ENCODE measurements around the gene RAB18. TPM values are rescaled to one million over a fixed set of nuclear protein-coding genes. Genes with fewer than 3 reads are reported as not detected.
"Not testable (repeated sequence)": the region's sequence is repeated elsewhere in the genome, so short reads cannot be mapped to it uniquely, and the experiment has no call there.

The RAB18 gene
- total RNA-seq, 4 donors from 2014 or later: 39.9 to 102 (median 66.4) TPM

DNA sequence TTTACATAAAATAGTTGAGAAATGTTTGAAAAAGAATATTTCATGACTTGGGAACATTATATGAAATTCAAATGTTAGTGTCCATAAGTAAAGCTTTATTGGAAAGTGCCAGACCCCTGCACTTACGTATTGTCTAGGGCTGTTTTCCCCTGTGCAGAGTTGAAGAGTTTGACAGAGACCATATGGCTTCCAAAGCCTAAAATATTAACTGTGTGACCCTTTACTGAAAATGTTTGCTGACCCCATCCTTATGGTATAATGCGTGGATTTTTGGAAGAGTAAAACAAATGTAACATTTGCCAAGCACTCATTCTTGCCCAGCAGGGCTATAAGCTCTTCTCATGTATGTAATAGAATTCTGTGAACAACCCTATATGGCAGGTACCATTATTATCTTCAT is 40.1 kb upstream of the RAB18 start:
- no peak overlapping the region for H3K4me3 ChIP-seq (ENCODE audit: low read depth, poor library complexity, severe bottlenecking)
- WGBS, 2 donors: 72 to 73% methylated on average over 2 of the region's 2 CpGs
- TF ChIP-seq POLR2A (IDR thresholded peaks at IDR 0.05): no peak
- TF ChIP-seq, protein P1, sequence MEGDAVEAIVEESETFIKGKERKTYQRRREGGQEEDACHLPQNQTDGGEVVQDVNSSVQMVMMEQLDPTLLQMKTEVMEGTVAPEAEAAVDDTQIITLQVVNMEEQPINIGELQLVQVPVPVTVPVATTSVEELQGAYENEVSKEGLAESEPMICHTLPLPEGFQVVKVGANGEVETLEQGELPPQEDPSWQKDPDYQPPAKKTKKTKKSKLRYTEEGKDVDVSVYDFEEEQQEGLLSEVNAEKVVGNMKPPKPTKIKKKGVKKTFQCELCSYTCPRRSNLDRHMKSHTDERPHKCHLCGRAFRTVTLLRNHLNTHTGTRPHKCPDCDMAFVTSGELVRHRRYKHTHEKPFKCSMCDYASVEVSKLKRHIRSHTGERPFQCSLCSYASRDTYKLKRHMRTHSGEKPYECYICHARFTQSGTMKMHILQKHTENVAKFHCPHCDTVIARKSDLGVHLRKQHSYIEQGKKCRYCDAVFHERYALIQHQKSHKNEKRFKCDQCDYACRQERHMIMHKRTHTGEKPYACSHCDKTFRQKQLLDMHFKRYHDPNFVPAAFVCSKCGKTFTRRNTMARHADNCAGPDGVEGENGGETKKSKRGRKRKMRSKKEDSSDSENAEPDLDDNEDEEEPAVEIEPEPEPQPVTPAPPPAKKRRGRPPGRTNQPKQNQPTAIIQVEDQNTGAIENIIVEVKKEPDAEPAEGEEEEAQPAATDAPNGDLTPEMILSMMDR (IDR thresholded peaks at IDR 0.05): no peak
- no peak for DNase-seq (ENCODE audit: low spot score in 2 of 2)
- intact Hi-C loops (cut with DNase I; ENCODE audit: low total_unique reads): no loop called here

DNA sequence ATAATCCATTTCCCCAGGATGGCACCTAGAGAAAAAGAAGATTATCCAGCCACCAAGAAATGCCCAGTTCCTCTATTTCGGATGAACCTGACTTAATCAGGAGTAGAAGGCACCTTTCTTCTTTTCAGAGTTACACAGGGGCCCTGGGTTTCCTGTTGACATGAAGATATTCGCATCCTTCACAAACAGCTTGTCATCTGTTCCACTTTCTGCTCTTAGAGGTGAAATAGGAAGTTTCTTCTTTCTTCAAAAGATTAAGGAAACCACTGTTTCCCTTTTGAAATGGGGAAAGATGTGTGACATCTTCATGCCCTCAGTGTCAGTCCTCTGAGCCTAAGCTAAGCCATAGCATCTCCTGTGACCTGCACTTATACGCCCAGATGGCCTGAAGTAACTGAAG is 39.1 kb upstream of the RAB18 start:
- no peak overlapping the region for H3K4me3 ChIP-seq (ENCODE audit: low read depth, poor library complexity, severe bottlenecking)
- WGBS, 2 donors: 78 to 83% methylated on average over 3 of the region's 3 CpGs
- no peak for DNase-seq (ENCODE audit: low spot score in 2 of 2)
- intact Hi-C loops (cut with DNase I; ENCODE audit: low total_unique reads): no loop called here
- TF ChIP-seq, protein P1 (IDR thresholded peaks at IDR 0.05): no peak
- no peak for TF ChIP-seq POLR2A (IDR thresholded peaks at IDR 0.05)

DNA sequence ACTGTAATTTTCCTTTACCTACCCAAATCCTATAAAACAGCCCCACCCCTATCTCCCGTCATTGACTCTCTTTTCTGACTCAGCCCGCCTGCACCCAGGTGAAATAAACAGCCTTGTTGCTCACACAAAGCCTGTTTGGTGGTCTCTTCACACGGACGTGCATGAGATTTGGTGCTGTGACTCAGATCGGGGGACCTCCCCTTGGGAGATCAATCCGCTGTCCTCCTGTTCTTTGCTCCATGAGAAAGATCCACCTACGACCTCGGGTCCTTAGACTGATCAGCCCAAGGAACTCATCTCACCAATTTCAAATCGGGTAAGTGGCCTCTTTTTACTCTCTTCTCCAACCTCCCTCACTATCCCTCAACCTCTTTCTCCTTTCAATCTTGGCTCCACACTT is 38.5 kb upstream of the RAB18 start:
- H3K4me3 ChIP-seq (ENCODE audit: low read depth, poor library complexity, severe bottlenecking); intact Hi-C loops (cut with DNase I; ENCODE audit: low total_unique reads); DNase-seq (ENCODE audit: low spot score in 2 of 2): not testable (repeated sequence)
- 89 to 92% methylated on average over 8 to 9 of the region's 9 CpGs for whole genome bisulfite sequencing, 2 donors

DNA sequence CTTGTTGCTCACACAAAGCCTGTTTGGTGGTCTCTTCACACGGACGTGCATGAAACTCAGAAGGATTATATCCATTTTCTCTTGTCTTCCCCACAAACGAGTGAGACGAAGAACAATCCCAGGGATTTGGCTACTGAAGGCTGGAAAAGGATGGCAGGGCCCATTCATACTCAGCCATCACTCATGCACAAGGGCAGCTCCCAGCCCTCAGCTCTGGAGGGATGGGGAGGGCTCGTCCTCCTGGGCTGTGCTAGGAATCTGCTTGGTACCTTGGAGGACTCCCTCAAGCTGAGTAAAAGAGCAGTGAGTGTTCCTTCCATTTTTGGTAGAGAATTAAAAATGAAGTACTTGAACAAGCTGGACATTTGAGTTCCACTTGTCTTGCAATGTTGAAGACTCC is 33.2 kb upstream of the RAB18 start:
- intact Hi-C loops (cut with DNase I; ENCODE audit: low total_unique reads): no loop called here
- TF ChIP-seq, protein P1 (IDR thresholded peaks at IDR 0.05): no peak
- no peak for TF ChIP-seq POLR2A (IDR thresholded peaks at IDR 0.05)
- no peak overlapping the region for H3K4me3 ChIP-seq (ENCODE audit: low read depth, poor library complexity, severe bottlenecking)
- WGBS, 2 donors: 69 to 81% methylated on average over 5 of the region's 5 CpGs
- no peak for DNase-seq (ENCODE audit: low spot score in 2 of 2)

DNA sequence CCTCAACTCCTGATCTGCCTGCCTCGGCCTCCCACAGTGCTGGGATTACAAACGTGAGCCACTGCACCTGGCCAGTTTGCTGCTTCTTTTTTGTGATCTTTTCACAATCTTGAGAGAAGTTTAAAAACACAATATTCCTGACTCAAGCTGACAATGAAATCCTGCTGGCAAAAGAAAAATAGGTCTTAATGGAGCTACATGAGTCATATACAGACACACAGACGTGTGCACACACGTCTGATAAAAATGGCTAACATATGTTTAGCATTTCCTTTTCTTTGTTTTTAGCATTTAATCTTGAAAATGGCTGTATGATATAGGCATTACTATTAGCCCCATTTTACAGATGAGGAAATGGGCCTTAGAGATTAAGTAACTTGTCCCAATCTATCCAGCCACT is 29.4 kb upstream of the RAB18 start:
- WGBS, 2 donors: 30 to 37% methylated on average over 4 of the region's 4 CpGs
- intact Hi-C loops (cut with DNase I; ENCODE audit: low total_unique reads): no loop called here

DNA sequence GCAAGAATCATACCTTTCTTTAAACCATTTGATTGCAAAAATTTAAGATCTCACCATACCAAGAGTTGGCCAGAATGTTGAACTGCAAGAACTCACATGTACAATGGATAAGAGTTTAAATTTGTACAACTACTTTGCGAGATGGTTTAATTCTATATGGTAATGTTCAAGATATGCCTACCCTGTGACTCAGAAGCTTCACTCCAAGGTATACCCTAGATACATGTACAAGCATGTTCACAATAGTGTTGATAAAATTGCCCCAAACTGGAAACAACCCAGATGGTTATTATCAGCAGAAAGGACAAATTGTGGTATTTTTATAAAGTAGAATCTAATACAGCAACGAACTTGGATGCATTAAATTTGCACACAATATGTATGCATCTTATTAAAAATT is 25.1 kb upstream of the RAB18 start:
- WGBS, 2 donors: 37 to 69% methylated on average over 2 of the region's 2 CpGs
- DNase-seq (ENCODE audit: low spot score in 2 of 2): no peak
- no peak overlapping the region for H3K4me3 ChIP-seq (ENCODE audit: low read depth, poor library complexity, severe bottlenecking)
- TF ChIP-seq, protein P1 (IDR thresholded peaks at IDR 0.05): no peak
- no peak for TF ChIP-seq POLR2A (IDR thresholded peaks at IDR 0.05)
- intact Hi-C loops (cut with DNase I; ENCODE audit: low total_unique reads): no loop called here

More for the DNA sequence above, 29.4 kb upstream of the RAB18 start:
- DNase-seq (ENCODE audit: low spot score in 2 of 2): no peak
- TF ChIP-seq, protein P1 (IDR thresholded peaks at IDR 0.05): no peak
- no peak for TF ChIP-seq POLR2A (IDR thresholded peaks at IDR 0.05)
- no peak overlapping the region for H3K4me3 ChIP-seq (ENCODE audit: low read depth, poor library complexity, severe bottlenecking)

Data from lower leg skin (tissue), 4 donors.